ENCODE results near the gene IQCK.

Gene IQCK

GRCh38 chr16:19890901-19891300 lies 172.8 kb downstream of the IQCK start:
- TF ChIP-seq CTCF (conservative IDR thresholded peaks at IDR 0.05; ENCODE audit: low read depth, low read length): no peak
- no peak for DNase-seq (ENCODE audit: low read depth)

GRCh38 chr16:19892902-19893301 lies 174.8 kb downstream of the IQCK start:
- TF ChIP-seq CTCF (conservative IDR thresholded peaks at IDR 0.05; ENCODE audit: low read depth, low read length): no peak
- H3K4me3 ChIP-seq (ENCODE audit: low read length): no peak overlapping the region
- no peak for DNase-seq (ENCODE audit: low read depth)

More at GRCh38 chr16:19890901-19891300, 172.8 kb downstream of the IQCK start:
- H3K4me3 ChIP-seq (ENCODE audit: low read length): no peak overlapping the region

- no peak for DNase-seq (ENCODE audit: low read depth)
These were observed 176.5 kb downstream of the IQCK start for GRCh38 chr16:19894586-19894985.

GRCh38 chr16:19896951-19897350 lies 178.9 kb downstream of the IQCK start:
- no peak for DNase-seq (ENCODE audit: low read depth)

More at GRCh38 chr16:19894586-19894985, 176.5 kb downstream of the IQCK start:
- TF ChIP-seq CTCF (conservative IDR thresholded peaks at IDR 0.05; ENCODE audit: low read depth, low read length): no peak
- H3K4me3 ChIP-seq (ENCODE audit: low read length): no peak overlapping the region

GRCh38 chr16:19898166-19898565 lies 180.1 kb downstream of the IQCK start:
- no peak overlapping the region for H3K4me3 ChIP-seq (ENCODE audit: low read length)
- DNase-seq (ENCODE audit: low read depth): no peak
- TF ChIP-seq CTCF (conservative IDR thresholded peaks at IDR 0.05; ENCODE audit: low read depth, low read length): no peak

More at GRCh38 chr16:19896951-19897350, 178.9 kb downstream of the IQCK start:
- H3K4me3 ChIP-seq (ENCODE audit: low read length): no peak overlapping the region
- no peak for TF ChIP-seq CTCF (conservative IDR thresholded peaks at IDR 0.05; ENCODE audit: low read depth, low read length)

- H3K4me3 ChIP-seq (ENCODE audit: low read length): no peak overlapping the region
- peak; percentile 90 for TF ChIP-seq CTCF (conservative IDR thresholded peaks at IDR 0.05; ENCODE audit: low read depth, low read length)
- DNase-seq (ENCODE audit: low read depth): no peak
These were observed 181.0 kb downstream of the IQCK start for GRCh38 chr16:19898924-19899604.

GRCh38 chr16:19899605-19899955 lies 181.5 kb downstream of the IQCK start:
- no peak for DNase-seq (ENCODE audit: low read depth)
- no peak for TF ChIP-seq CTCF (conservative IDR thresholded peaks at IDR 0.05; ENCODE audit: low read depth, low read length)
- no peak overlapping the region for H3K4me3 ChIP-seq (ENCODE audit: low read length)

Data from retinal pigment epithelial cell (primary cell).